CD4-positive, alpha-beta memory T cell (primary cell): Measurements from ENCODE around the gene RPSA. TPM values are rescaled to one million over a fixed set of nuclear protein-coding genes. Genes with fewer than 3 reads are reported as not detected.
A peak's percentile ranks its signal among the peaks of the same experiment; 100 is the strongest.

Experiments
- CTCF ChIA-PET: fragments of 350-600 bp; sonication (Branson Sonifier 250); formaldehyde crosslinking; loops from one replicate; lab custom pipeline; 2021; ENCODE audit warnings: inconsistent platforms; ENCODE audit not compliant: partially characterized antibody; lab: Charles Lee
- POLR2A ChIA-PET: fragments of 350-600 bp; sonication (Branson Sonifier 250); formaldehyde crosslinking; loops from one replicate; lab custom pipeline; 2021; ENCODE audit not compliant: partially characterized antibody; lab: Charles Lee
- DNase-seq, 5 donors: peaks; one replicate each; pipeline versions ENCODE4 v3.0.0 to v3.0.0-alpha.2; 2020 to 2022; ENCODE audit warnings: mixed read lengths in 1 of 5
- H3K27ac ChIP-seq: one replicate; pipeline ENCODE4 v1.7.0; 2013; ENCODE audit warnings: low read depth, low read length
- H3K27me3 ChIP-seq: 2 replicates; pipeline ENCODE4 v1.7.0; 2013; ENCODE audit warnings: mild to moderate bottlenecking, low read length, moderate library complexity; ENCODE audit not compliant: insufficient read depth
- H3K36me3 ChIP-seq: 2 replicates; pipeline ENCODE4 v1.7.0; 2013; ENCODE audit warnings: mild to moderate bottlenecking, low read length, moderate library complexity; ENCODE audit not compliant: insufficient read depth
- H3K4me1 ChIP-seq: 2 replicates; pipeline ENCODE4 v1.7.0; 2013; ENCODE audit warnings: mild to moderate bottlenecking, low read length, moderate library complexity; ENCODE audit not compliant: insufficient read depth
- H3K4me3 ChIP-seq, 2 donors: one replicate each; pipeline ENCODE4 v1.7.0; 2013; ENCODE audit warnings: low read length in 2 of 2, mild to moderate bottlenecking in 1 of 2
- H3K9me3 ChIP-seq, 2 donors: one replicate each; pipeline ENCODE4 v1.7.0; 2013; ENCODE audit warnings: low read length in 2 of 2, control low read depth in 1 of 2; ENCODE audit not compliant: control insufficient read depth in 1 of 2
- H3K27ac Mint-ChIP-seq, 7 donors: one replicate each; pipeline ENCODE4 v1.8.0; 2020 to 2021; ENCODE audit warnings: mixed read lengths in 7 of 7, mild to moderate bottlenecking in 6 of 7, inconsistent platforms in 3 of 7, moderate library complexity in 3 of 7
- H3K27me3 Mint-ChIP-seq, 2 donors: one replicate each; pipeline ENCODE4 v1.8.0; 2020 to 2021; ENCODE audit warnings: mixed read lengths in 2 of 2
- H3K36me3 Mint-ChIP-seq, 2 donors: one replicate each; pipeline ENCODE4 v1.8.0; 2020 to 2021; ENCODE audit warnings: mixed read lengths in 2 of 2, inconsistent platforms in 1 of 2, mild to moderate bottlenecking in 1 of 2
- H3K4me1 Mint-ChIP-seq, 4 donors: one replicate each; pipeline ENCODE4 v1.8.0; 2020 to 2021; ENCODE audit warnings: mixed read lengths in 4 of 4, mild to moderate bottlenecking in 1 of 4
- H3K4me3 Mint-ChIP-seq, 8 donors: one replicate each; pipeline ENCODE4 v1.8.0; 2020 to 2021; ENCODE audit warnings: mixed read lengths in 8 of 8, mild to moderate bottlenecking in 7 of 8, moderate library complexity in 6 of 8, inconsistent platforms in 3 of 8
- H3K9me3 Mint-ChIP-seq, 8 donors: one replicate each; pipeline ENCODE4 v1.8.0; 2020 to 2021; ENCODE audit warnings: mixed read lengths in 8 of 8, mild to moderate bottlenecking in 5 of 8, inconsistent platforms in 3 of 8, moderate library complexity in 1 of 8
- intact Hi-C: fragments of 100-400 bp; cut with micrococcal nuclease; formaldehyde crosslinking; loops from one replicate; pipeline ENCODE4 v1.15.1; 2023
- polyA plus RNA-seq, 2 donors: library from polyadenylated mRNA; unstranded; fragments of 300-500 nt; fragmentation: Illumina TruSeq; gene quantifications; one replicate each; pipeline ENCODE4 v1.2.3, GENCODE V29; 2021
- total RNA-seq, 2 experiments: library from RNA; stranded (reverse); gene quantifications; one replicate each; pipeline ENCODE4 v1.2.3, GENCODE V29; 2021

RPSA gene
- total and polyA plus RNA-seq, 4 experiments from 2014 or later: 1,062 to 1,688 (median 1,447) TPM

DNA sequence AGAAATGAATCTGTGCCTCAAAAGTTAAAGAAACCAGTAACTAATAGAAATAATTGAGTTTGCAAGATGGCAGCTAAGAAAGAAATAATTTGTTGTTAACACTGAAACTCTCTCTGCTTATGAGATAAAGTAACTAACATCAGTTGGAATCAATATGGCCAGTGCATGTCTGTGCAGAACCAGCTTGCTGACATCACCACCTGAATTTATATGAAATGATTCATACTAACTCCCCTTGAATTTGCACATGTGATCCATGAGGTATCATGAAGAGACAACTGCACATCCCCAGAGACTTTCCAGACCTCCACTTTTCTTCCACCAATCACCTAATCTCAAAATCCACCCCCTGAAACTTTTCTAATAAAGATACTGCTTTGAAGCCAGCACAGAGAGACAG is 33.7 kb upstream of the RPSA start:
- Mint-ChIP-seq H3K4me1 (peaks cover 0 to 6% (median 2%) of the 10 kb centered on the region in 4 donors), H3K36me3 (no peaks in the 10 kb centered on the region), H3K27me3 (peaks cover 0 to 1% of the 10 kb centered on the region in 2 donors), H3K4me3 (no peak overlapping the region), H3K9me3 (peaks cover 0 to 4% (median 0%) of the 10 kb centered on the region in 8 donors), H3K27ac (no peak overlapping the region)
- H3K27ac ChIP-seq: no peak overlapping the region
- ChIA-PET POLR2A (no interaction called here), CTCF (interaction anchor here (1.0 to 1.7 kb wide), 4 partner anchors 33 to 246 kb away, joined by 3 to 8 read pairs (median 4); partner anchors contain the start of gene RPSA)
- no peaks in the 10 kb centered on the region for H3K36me3 ChIP-seq
- no peak for DNase-seq
- no peaks in the 10 kb centered on the region for H3K27me3 ChIP-seq
- H3K4me1 ChIP-seq: peaks cover 2% of the 10 kb centered on the region
- H3K9me3 ChIP-seq: no peaks in the 10 kb centered on the region
- intact Hi-C loops: no loop called here
- no peak overlapping the region for H3K4me3 ChIP-seq

DNA sequence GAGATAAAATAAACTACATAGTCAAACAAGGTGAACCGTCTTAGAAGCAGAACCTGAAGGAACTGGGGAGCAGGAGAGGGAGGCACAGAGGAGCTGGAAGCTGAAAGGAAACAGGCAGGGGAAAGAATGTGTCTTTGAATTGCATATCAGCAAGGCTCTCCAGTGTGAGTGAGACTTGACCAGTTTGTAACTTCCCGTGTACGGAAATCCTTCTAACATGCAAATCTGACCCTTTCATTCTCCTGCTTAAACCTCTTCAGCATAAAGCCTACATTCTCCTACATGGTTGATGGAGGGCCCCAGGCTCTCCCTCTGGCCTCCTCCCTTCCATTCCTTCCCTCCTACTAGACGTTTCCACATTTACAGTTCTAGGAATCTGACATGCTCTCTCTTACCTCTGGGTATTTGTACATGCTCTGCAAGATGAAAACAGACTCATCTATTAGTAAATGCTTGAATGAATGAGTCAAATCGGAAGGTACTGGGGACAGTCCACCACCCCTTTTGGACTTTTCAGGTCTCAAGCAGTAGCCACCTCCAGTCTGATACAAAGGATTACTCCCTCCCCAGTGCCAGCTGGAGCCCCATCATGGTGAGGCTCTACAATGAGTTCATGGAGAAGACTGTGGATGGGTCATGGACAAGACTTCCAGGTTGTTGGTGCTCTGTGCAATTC is 29.4 kb upstream of the RPSA start:
- DNase-seq: no peak
- ChIA-PET CTCF (interaction anchor here (0.8 to 6.4 kb wide), 10 partner anchors 10 to 308 kb away, joined by 3 to 73 read pairs (median 4); partner anchors contain the start of gene CCR8), POLR2A (interaction anchor here (2.8 kb wide), 1 partner anchor 86 kb away, joined by 10 read pairs; no protein-coding TSS in a partner anchor)
- no peaks in the 10 kb centered on the region for H3K36me3 ChIP-seq
- H3K9me3 ChIP-seq: no peaks in the 10 kb centered on the region
- Mint-ChIP-seq H3K4me1 (peaks cover 4 to 11% (median 6%) of the 10 kb centered on the region in 4 donors), H3K27ac (peak overlapping the region in 1 of 7 donors; percentile 38), H3K27me3 (no peaks in the 10 kb centered on the region), H3K36me3 (no peaks in the 10 kb centered on the region), H3K9me3 (no peaks in the 10 kb centered on the region), H3K4me3 (no peak overlapping the region)
- intact Hi-C loops: no loop called here
- no peaks in the 10 kb centered on the region for H3K27me3 ChIP-seq
- H3K27ac ChIP-seq: no peak overlapping the region
- H3K4me3 ChIP-seq: no peak overlapping the region
- peaks cover 4% of the 10 kb centered on the region for H3K4me1 ChIP-seq

- Histone ChIP-seq H3K36me3 (no peaks in the 10 kb centered on the region), H3K27me3 (no peaks in the 10 kb centered on the region), H3K4me1 (peaks cover 11% of the 10 kb centered on the region), H3K9me3 (no peaks in the 10 kb centered on the region), H3K4me3 (no peak overlapping the region), H3K27ac (no peak overlapping the region)
- intact Hi-C loops: loop anchor here (1.0 kb wide), 3 partner anchors 86 to 189 kb away; no protein-coding TSS in a partner anchor
- peak overlapping the region in 1 of 8 donors; percentile 18 for H3K4me3 Mint-ChIP-seq
- peaks cover 4 to 15% (median 8%) of the 10 kb centered on the region in 4 donors for H3K4me1 Mint-ChIP-seq
- ChIA-PET POLR2A (interaction anchor here (0.6 to 2.8 kb wide), 3 partner anchors 30 to 87 kb away, joined by 3 to 10 read pairs (median 4); no protein-coding TSS in a partner anchor), CTCF (interaction anchor here (0.5 to 6.4 kb wide), 21 partner anchors 9 to 403 kb away, joined by 3 to 73 read pairs (median 4); partner anchors contain the start of gene CCR8)
- H3K27ac Mint-ChIP-seq: peak overlapping the region in 2 of 7 donors; percentile 28 to 39
- no peaks in the 10 kb centered on the region for H3K27me3 Mint-ChIP-seq
- H3K9me3 Mint-ChIP-seq: no peaks in the 10 kb centered on the region
- peak; percentile 58 to 69 (median 62) for DNase-seq
- H3K36me3 Mint-ChIP-seq: peaks cover 0 to under 1% of the 10 kb centered on the region in 2 donors
Observed at GRCh38 chr3:39378088-39378487, 28.4 kb upstream of the RPSA start.

DNA sequence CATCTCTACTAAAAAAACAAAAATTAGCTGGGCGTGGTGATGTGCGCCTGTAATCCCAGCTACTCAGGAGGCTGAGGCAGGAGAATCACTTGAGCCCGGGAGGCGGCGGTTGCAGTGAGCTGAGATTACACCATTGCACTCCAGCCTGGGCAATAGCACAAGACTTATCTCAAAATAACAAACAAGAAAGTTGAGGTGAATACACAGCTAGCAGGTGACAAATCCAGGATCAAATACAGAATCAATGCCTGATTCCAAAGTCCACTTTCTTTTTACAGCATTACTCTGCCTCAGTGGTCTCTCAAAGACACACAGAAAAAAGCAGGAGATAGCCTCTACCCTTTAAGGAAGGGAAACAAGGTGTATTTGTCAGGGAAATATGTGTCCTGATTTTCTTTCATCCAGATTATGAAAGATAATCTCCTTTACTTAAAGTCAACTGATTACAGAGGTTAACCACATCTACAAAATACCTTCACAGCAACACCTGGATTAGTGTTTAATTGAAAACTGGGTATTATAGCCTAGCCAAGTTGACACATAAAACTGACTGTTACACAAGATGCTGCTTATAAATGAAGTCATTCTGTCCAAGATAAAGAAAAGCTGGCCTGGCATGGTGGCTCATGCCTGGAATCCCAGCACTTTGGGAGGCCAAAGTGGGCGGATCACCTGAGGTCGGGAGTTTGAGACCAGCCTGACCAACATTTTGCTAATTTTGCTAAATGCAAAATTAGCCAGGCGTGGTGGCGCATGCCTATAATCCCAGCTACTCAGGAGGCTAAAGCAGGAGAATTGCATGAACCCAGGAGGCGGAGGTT is 27.4 kb upstream of the RPSA start:
- peaks cover 11% of the 10 kb centered on the region for H3K4me1 ChIP-seq
- Mint-ChIP-seq H3K9me3 (no peaks in the 10 kb centered on the region), H3K36me3 (peaks cover 0 to 7% of the 10 kb centered on the region in 2 donors), H3K27me3 (no peaks in the 10 kb centered on the region), H3K27ac (no peak overlapping the region), H3K4me1 (peaks cover 4 to 21% (median 14%) of the 10 kb centered on the region in 4 donors), H3K4me3 (no peak overlapping the region)
- ChIA-PET POLR2A (interaction anchor here (0.5 to 2.8 kb wide), 2 partner anchors 88 to 1338 kb away, joined by 3 to 10 read pairs; no protein-coding TSS in a partner anchor), CTCF (interaction anchor here (0.7 to 6.4 kb wide), 10 partner anchors 8 to 281 kb away, joined by 3 to 73 read pairs (median 4); no protein-coding TSS in a partner anchor)
- DNase-seq: no peak
- no peaks in the 10 kb centered on the region for H3K27me3 ChIP-seq
- no peaks in the 10 kb centered on the region for H3K36me3 ChIP-seq
- no peak overlapping the region for H3K4me3 ChIP-seq
- intact Hi-C loops: loop anchor here (1.0 kb wide), 3 partner anchors 87 to 190 kb away; no protein-coding TSS in a partner anchor
- no peaks in the 10 kb centered on the region for H3K9me3 ChIP-seq
- H3K27ac ChIP-seq: no peak overlapping the region

DNA sequence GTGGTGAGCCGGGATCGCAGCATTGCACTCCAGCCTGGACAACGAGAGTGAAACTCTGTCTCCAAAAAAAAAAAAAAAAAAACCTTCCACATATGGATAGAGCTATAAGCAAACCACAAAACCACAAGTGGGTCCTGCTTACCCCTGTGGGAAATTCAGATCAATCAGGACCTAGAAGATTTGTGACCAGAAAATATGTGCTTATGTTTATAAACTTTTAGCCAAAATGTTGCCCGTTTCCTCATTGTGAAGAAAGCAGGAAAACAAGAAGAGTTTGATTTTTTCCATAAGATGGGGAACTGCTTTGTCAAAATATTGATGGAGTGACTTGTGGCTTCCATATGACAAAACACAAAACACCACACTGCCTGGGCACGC is 26.8 kb upstream of the RPSA start:
- no peak overlapping the region for H3K4me3 ChIP-seq
- H3K27me3 ChIP-seq: no peaks in the 10 kb centered on the region
- no peaks in the 10 kb centered on the region for H3K9me3 ChIP-seq
- ChIA-PET CTCF (interaction anchor here (1.1 to 6.4 kb wide), 4 partner anchors 19 to 189 kb away, joined by 3 to 73 read pairs (median 7); no protein-coding TSS in a partner anchor), POLR2A (interaction anchor here (2.8 kb wide), 1 partner anchor 89 kb away, joined by 10 read pairs; no protein-coding TSS in a partner anchor)
- H3K27me3 Mint-ChIP-seq: no peaks in the 10 kb centered on the region
- H3K4me1 Mint-ChIP-seq: peaks cover 5 to 27% (median 17%) of the 10 kb centered on the region in 4 donors
- H3K4me1 ChIP-seq: peaks cover 15% of the 10 kb centered on the region
- DNase-seq: no peak
- H3K36me3 ChIP-seq: no peaks in the 10 kb centered on the region
- no peak overlapping the region for H3K27ac Mint-ChIP-seq
- intact Hi-C loops: loop anchor here (5.0 to 10.0 kb wide), 4 partner anchors 272 to 1145 kb away; partner anchors contain the start of genes EXOG, GORASP1, RPL14 and TTC21A
- peaks cover 0 to 7% of the 10 kb centered on the region in 2 donors for H3K36me3 Mint-ChIP-seq
- H3K4me3 Mint-ChIP-seq: no peak overlapping the region
- H3K27ac ChIP-seq: no peak overlapping the region
- H3K9me3 Mint-ChIP-seq: no peaks in the 10 kb centered on the region

DNA sequence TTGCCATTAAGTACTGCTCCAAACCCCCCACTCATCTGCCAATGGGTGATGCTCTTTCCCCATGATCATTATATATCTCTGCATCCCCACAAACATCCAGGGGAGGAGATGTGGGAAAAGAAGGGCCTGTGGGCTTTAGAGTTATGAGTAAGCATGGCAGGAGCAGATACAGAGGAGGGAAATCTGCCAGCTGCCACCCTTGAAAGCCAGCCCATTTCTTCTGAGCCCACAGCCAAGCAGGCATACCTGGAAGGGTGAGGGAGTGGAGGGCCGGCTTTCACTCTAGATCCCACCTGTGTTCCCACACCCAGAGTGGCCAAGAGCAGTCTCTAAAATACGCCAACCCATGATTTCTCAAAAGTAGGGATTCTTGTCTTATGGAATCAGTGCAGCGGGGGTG is 25.1 kb upstream of the RPSA start:
- intact Hi-C loops: loop anchor here (5.0 to 10.0 kb wide), 4 partner anchors 274 to 1143 kb away; partner anchors contain the start of genes EXOG, GORASP1, RPL14 and TTC21A
- DNase-seq: no peak

More for the DNA sequence above, 25.1 kb upstream of the RPSA start:
- CTCF ChIA-PET: no interaction called here
- no peaks in the 10 kb centered on the region for H3K27me3 ChIP-seq
- POLR2A ChIA-PET: interaction anchor here (1.1 to 1.4 kb wide), 2 partner anchors 11 to 26 kb away, joined by 3 read pairs; no protein-coding TSS in a partner anchor
- Mint-ChIP-seq H3K9me3 (no peaks in the 10 kb centered on the region), H3K4me3 (peak overlapping the region in 1 of 8 donors; percentile 52), H3K36me3 (peaks cover under 1 to 12% of the 10 kb centered on the region in 2 donors), H3K4me1 (peaks cover 17 to 44% (median 30%) of the 10 kb centered on the region in 4 donors), H3K27me3 (no peaks in the 10 kb centered on the region), H3K27ac (peak overlapping the region in 4 of 7 donors; percentile 16 to 53 (median 33))
- no peaks in the 10 kb centered on the region for H3K9me3 ChIP-seq
- H3K27ac ChIP-seq: no peak overlapping the region
- no peak overlapping the region for H3K4me3 ChIP-seq
- no peaks in the 10 kb centered on the region for H3K36me3 ChIP-seq
- H3K4me1 ChIP-seq: peaks cover 32% of the 10 kb centered on the region
